ENCODE data around the gene ATXN3L. TPM values are rescaled to one million over a fixed set of nuclear protein-coding genes. Genes with fewer than 3 reads are reported as not detected.
A peak's percentile ranks its signal among the peaks of the same experiment; 100 is the strongest.

The ATXN3L gene
- total RNA-seq, 1 donor from 2014 or later, result not detected

GRCh38 chrX:13364230-13364857 is 44.5 kb upstream of the ATXN3L start:
- no peak overlapping the region for H3K4me3 ChIP-seq (ENCODE audit: low read depth, low read length)
- DNase-seq (ENCODE audit: low read depth) (no peak), FAIRE-seq (no peak)
- H3K27me3 ChIP-seq (ENCODE audit: control insufficient read depth, insufficient read depth, low read length), result no peaks in the 10 kb centered on the region
- no peaks in the 10 kb centered on the region for H3K36me3 ChIP-seq (ENCODE audit: control insufficient read depth, insufficient read depth, low read length)
- no peak for TF ChIP-seq CTCF (IDR thresholded peaks at IDR 0.05; ENCODE audit: insufficient read depth, low read length, severe bottlenecking)

GRCh38 chrX:13360146-13360545 is 40.3 kb upstream of the ATXN3L start:
- FAIRE-seq (no peak), DNase-seq (ENCODE audit: low read depth) (no peak)
- no peak for TF ChIP-seq CTCF (IDR thresholded peaks at IDR 0.05; ENCODE audit: insufficient read depth, low read length, severe bottlenecking)
- no peak overlapping the region for H3K4me3 ChIP-seq (ENCODE audit: low read depth, low read length)
- no peaks in the 10 kb centered on the region for H3K36me3 ChIP-seq (ENCODE audit: control insufficient read depth, insufficient read depth, low read length)
- H3K27me3 ChIP-seq (ENCODE audit: control insufficient read depth, insufficient read depth, low read length), result no peaks in the 10 kb centered on the region

GRCh38 chrX:13357925-13358324 is 38.1 kb upstream of the ATXN3L start:
- no peak for TF ChIP-seq CTCF (IDR thresholded peaks at IDR 0.05; ENCODE audit: insufficient read depth, low read length, severe bottlenecking)
- H3K36me3 ChIP-seq (ENCODE audit: control insufficient read depth, insufficient read depth, low read length), result no peaks in the 10 kb centered on the region
- peak; percentile 86 for DNase-seq (ENCODE audit: low read depth)
- H3K4me3 ChIP-seq (ENCODE audit: low read depth, low read length), result no peak overlapping the region
- no peaks in the 10 kb centered on the region for H3K27me3 ChIP-seq (ENCODE audit: control insufficient read depth, insufficient read depth, low read length)
- FAIRE-seq, result no peak

- Histone ChIP-seq H3K4me3 (ENCODE audit: low read depth, low read length) (no peak overlapping the region), H3K36me3 (ENCODE audit: control insufficient read depth, insufficient read depth, low read length) (no peaks in the 10 kb centered on the region), H3K27me3 (ENCODE audit: control insufficient read depth, insufficient read depth, low read length) (no peaks in the 10 kb centered on the region)
- TF ChIP-seq CTCF (IDR thresholded peaks at IDR 0.05; ENCODE audit: insufficient read depth, low read length, severe bottlenecking), result no peak
- DNase-seq (ENCODE audit: low read depth) (no peak), FAIRE-seq (no peak)
Observed at GRCh38 chrX:13346646-13347045, 26.8 kb upstream of the ATXN3L start.

GRCh38 chrX:13345438-13345837 is 25.6 kb upstream of the ATXN3L start:
- Histone ChIP-seq H3K36me3 (ENCODE audit: control insufficient read depth, insufficient read depth, low read length) (no peaks in the 10 kb centered on the region), H3K27me3 (ENCODE audit: control insufficient read depth, insufficient read depth, low read length) (no peaks in the 10 kb centered on the region), H3K4me3 (ENCODE audit: low read depth, low read length) (no peak overlapping the region)
- TF ChIP-seq CTCF (IDR thresholded peaks at IDR 0.05; ENCODE audit: insufficient read depth, low read length, severe bottlenecking), result no peak
- FAIRE-seq, result no peak
- DNase-seq (ENCODE audit: low read depth), result no peak

GRCh38 chrX:13345037-13345436 is 25.2 kb upstream of the ATXN3L start:
- TF ChIP-seq CTCF (IDR thresholded peaks at IDR 0.05; ENCODE audit: insufficient read depth, low read length, severe bottlenecking), result no peak
- Histone ChIP-seq H3K4me3 (ENCODE audit: low read depth, low read length) (no peak overlapping the region), H3K27me3 (ENCODE audit: control insufficient read depth, insufficient read depth, low read length) (no peaks in the 10 kb centered on the region), H3K36me3 (ENCODE audit: control insufficient read depth, insufficient read depth, low read length) (no peaks in the 10 kb centered on the region)
- DNase-seq (ENCODE audit: low read depth) (no peak), FAIRE-seq (no peak)

All from bronchial epithelial cell (primary cell).